Adrenal gland (tissue), 5 donors: ENCODE results near the gene PLPP7.

Experiments used
- POLR2A ChIP-seq, 2 donors: fragments of 450-650 bp; IDR thresholded peaks; one replicate each; pipeline ENCODE4 v1.6.1; 2017; ENCODE audit warnings: antibody characterized with exemption in 2 of 2, mild to moderate bottlenecking in 2 of 2, moderate library complexity in 1 of 2
- TF ChIP-seq, protein P1 (sequence below), 6 experiments: fragments of 450-650 bp in 4 of 6; fragments of 200-600 bp in 2 of 6; sonication (generic) in 1 of 6; IDR thresholded peaks; 1 replicate in 5 of 6; 2 replicates in 1 of 6; pipeline versions ENCODE4 v1.5.1 to v1.8.0; 2016 to 2021; ENCODE audit warnings: antibody characterized with exemption in 6 of 6, mild to moderate bottlenecking in 2 of 6, moderate library complexity in 1 of 6
- donor health status: DM: no; HTN: no; CAD: no.

- TF ChIP-seq, protein P1, sequence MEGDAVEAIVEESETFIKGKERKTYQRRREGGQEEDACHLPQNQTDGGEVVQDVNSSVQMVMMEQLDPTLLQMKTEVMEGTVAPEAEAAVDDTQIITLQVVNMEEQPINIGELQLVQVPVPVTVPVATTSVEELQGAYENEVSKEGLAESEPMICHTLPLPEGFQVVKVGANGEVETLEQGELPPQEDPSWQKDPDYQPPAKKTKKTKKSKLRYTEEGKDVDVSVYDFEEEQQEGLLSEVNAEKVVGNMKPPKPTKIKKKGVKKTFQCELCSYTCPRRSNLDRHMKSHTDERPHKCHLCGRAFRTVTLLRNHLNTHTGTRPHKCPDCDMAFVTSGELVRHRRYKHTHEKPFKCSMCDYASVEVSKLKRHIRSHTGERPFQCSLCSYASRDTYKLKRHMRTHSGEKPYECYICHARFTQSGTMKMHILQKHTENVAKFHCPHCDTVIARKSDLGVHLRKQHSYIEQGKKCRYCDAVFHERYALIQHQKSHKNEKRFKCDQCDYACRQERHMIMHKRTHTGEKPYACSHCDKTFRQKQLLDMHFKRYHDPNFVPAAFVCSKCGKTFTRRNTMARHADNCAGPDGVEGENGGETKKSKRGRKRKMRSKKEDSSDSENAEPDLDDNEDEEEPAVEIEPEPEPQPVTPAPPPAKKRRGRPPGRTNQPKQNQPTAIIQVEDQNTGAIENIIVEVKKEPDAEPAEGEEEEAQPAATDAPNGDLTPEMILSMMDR (IDR thresholded peaks at IDR 0.05) = no peak
- TF ChIP-seq POLR2A (IDR thresholded peaks at IDR 0.05) = no peak
Measured at GRCh38 chr9:131280660-131281059, 8.9 kb upstream of the PLPP7 start.
